HG02943 (cell line): ENCODE data around the gene PLA2G12B.
"Not testable (repeated sequence)": the region's sequence is repeated elsewhere in the genome, so short reads cannot be mapped to it uniquely, and the experiment has no call there.

ENCODE experiments used
- ATAC-seq: cut with Tn5 transposase; IDR thresholded peaks from one replicate; pipeline ENCODE4 v1.9.1; 2021; ENCODE audit warnings: mild to moderate bottlenecking, low read depth, moderate library complexity; ENCODE audit not compliant: unreplicated experiment

Gene PLA2G12B, protein sequence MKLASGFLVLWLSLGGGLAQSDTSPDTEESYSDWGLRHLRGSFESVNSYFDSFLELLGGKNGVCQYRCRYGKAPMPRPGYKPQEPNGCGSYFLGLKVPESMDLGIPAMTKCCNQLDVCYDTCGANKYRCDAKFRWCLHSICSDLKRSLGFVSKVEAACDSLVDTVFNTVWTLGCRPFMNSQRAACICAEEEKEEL

GRCh38 chr10:72954596-72955554 lies at the start of gene PLA2G12B:
Gene PLA2G12B, minus strand, starts transcription at chr10:72954806. Its CDS starts 121 bp downstream, at chr10:72954685.
- ATAC-seq: no peak

- ATAC-seq: no peak
These were observed 49.2 kb upstream of the PLA2G12B start for GRCh38 chr10:73003822-73004221.

GRCh38 chr10:73000973-73001372 lies 46.4 kb upstream of the PLA2G12B start:
- ATAC-seq: no peak

- ATAC-seq: no peak
These were observed 42.5 kb upstream of the PLA2G12B start for GRCh38 chr10:72997099-72997498.

- ATAC-seq: not testable (repeated sequence)
These were observed 40.9 kb upstream of the PLA2G12B start for GRCh38 chr10:72995459-72995858.

- ATAC-seq: not testable (repeated sequence)
These were observed 35.2 kb upstream of the PLA2G12B start for GRCh38 chr10:72989771-72990170.

- ATAC-seq: not testable (repeated sequence)
These were observed 30.0 kb upstream of the PLA2G12B start for GRCh38 chr10:72984618-72985017.

- ATAC-seq: no peak
These were observed 27.4 kb upstream of the PLA2G12B start for GRCh38 chr10:72981882-72982529.

- ATAC-seq: no peak
These were observed 26.6 kb upstream of the PLA2G12B start for GRCh38 chr10:72981028-72981881.

- ATAC-seq: no peak
These were observed 25.7 kb upstream of the PLA2G12B start for GRCh38 chr10:72980348-72980747.

- ATAC-seq: no peak
These were observed 25.1 kb upstream of the PLA2G12B start for GRCh38 chr10:72979709-72980108.

DNA sequence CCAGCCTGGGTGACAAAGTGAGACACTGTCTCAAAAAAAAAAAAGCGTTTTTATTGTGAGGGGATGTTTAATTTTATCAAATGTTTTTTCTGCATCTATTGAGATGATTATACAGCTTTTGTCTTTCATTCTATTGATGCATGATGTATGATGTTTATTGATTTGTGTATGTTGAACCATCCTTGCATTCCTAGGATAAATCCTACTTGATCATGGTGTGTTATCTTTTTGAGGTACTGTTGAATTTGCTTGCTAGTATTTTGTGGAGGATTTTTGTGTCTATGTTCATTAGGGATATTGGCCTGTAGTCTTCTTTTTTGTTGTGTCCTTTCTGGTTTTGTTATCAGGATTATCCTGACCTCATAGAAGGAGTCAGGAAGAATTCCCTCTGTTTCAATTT lies 22.3 kb upstream of the PLA2G12B start:
- ATAC-seq: no peak

DNA sequence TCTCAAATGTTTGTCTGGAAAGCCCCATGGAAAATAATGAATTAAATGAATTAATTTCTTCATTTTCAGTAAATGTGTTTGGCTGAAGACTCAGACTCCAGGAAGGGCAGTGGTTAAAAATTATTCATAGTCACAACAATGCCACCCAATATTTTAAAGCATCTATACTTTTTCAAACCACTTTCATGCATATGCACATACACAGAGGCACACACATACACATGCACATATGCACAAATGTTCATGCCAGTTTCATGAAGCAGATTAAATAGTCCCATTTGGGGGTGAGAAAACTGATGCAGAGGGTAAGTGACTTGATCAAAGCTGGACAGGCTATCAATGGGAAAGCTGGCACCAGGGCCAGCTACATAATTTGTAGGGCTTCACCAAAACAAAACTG lies 1.4 kb upstream of the PLA2G12B start:
- no peak for ATAC-seq

DNA sequence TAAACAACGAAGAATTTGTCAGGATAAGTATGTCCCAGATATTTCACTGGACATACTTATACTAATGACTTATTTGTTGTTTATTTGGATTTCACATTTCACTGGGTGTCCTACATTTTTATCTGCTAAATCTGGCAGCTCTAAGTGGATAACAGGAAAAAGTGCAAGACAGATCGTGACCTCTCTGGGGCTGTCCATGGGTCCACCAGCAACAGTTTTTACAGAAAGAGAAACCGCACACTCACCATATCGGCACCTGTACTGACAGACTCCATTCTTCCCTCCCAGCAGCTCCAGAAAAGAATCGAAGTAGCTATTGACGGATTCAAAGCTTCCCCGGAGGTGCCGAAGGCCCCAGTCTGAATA lies 393 bp downstream of the PLA2G12B start:
- ATAC-seq: no peak

GRCh38 chr10:72953687-72954086 lies 919 bp downstream of the PLA2G12B start:
- ATAC-seq: no peak

- no peak for ATAC-seq
These were observed 1.9 kb downstream of the PLA2G12B start for GRCh38 chr10:72952642-72953158.

DNA sequence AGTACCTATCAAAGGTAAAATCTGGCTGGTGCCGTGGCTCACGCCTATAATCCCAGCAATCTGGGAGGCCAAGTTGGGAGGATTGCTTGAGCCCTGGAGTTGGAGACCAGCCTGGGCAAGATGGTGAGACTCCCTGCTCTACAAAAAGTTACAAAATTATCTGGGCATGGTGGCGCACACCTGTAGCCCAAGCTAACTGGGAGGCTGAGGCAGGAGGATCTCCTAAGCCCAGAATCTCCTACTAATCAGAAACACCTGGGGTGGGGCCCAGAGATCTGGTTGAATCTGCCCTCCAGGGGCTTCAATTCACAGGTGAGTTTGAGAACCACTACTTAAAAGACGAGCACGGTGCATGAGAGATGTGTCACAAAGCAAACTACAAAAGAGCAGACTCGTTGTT lies 2.4 kb downstream of the PLA2G12B start:
- ATAC-seq: no peak

- no peak for ATAC-seq
These were observed 2.8 kb downstream of the PLA2G12B start for GRCh38 chr10:72951760-72952159.

DNA sequence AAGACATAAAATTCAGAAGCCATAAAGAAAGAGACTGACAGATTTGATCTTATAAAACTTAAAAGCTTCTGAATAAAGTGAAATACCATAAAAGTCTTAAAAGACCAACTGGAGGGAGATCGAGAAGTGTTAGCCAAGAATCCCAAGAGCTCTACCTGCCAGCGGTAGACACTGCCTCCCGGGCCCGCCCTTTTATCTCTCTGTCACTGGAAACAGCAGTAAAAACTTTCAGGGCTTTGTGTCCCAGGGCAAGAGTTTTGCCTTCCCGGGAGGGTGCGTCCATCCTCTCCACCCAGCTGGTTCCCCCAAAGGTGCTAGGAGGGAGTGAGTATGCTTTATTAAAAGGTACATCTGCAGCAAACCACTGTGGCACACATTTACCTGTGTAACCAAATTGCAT lies 5.8 kb downstream of the PLA2G12B start:
- no peak for ATAC-seq

DNA sequence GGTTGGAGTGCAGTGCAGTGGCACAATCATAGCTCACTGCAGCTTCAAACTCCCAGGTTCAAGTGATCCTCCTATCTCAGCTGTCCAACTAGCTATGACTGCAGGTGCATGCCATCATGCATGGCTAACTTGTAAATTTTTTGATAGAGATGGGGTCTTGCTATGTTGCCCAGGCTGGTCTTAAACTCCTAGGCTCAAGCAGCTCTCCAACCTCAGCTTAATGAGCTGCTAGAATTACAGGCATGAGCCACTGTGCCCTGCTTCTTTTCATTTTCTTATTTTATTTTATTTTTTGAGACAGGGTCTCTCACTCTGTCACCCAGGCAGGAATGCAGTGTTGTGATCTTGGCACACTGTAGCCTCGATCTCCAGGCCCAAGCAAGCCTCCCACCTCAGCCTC lies 7.6 kb downstream of the PLA2G12B start:
- ATAC-seq: no peak
